HG02798 (cell line): ENCODE data around the gene NCLN.

ENCODE experiments used
- ATAC-seq: cut with Tn5 transposase; IDR thresholded peaks from one replicate; pipeline ENCODE4 v1.9.1; 2021; ENCODE audit warnings: mild to moderate bottlenecking; ENCODE audit not compliant: unreplicated experiment, poor library complexity

The NCLN gene, protein sequence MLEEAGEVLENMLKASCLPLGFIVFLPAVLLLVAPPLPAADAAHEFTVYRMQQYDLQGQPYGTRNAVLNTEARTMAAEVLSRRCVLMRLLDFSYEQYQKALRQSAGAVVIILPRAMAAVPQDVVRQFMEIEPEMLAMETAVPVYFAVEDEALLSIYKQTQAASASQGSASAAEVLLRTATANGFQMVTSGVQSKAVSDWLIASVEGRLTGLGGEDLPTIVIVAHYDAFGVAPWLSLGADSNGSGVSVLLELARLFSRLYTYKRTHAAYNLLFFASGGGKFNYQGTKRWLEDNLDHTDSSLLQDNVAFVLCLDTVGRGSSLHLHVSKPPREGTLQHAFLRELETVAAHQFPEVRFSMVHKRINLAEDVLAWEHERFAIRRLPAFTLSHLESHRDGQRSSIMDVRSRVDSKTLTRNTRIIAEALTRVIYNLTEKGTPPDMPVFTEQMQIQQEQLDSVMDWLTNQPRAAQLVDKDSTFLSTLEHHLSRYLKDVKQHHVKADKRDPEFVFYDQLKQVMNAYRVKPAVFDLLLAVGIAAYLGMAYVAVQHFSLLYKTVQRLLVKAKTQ

DNA sequence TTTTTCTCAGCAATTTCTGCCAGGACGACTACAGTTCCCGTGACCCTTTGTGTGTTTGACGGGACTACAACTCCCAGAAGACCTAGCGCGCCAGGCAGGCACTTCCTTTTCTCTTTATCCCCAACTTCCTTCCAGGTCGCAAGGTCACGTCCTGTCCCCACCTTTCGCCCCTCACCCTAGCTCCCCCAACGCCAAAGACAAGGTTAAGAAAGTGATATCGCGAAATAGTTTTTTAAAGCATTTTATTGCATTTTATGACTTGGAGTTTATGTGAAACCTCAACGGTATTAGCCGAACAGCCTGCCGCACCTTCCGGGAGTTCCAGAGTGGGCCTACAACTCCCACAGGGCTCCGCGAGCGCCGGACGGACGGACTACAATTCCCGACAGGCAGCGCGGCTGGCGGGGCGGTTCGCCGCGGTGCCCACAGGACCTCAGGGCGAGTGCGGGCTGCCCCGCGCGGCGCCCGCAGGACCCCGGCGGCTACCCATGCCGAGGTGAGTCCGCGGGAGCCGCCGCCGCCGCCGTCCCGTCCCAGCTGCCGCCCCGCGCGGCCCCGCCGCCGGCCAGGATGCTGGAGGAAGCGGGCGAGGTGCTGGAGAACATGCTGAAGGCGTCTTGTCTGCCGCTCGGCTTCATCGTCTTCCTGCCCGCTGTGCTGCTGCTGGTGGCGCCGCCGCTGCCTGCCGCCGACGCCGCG lies at the start of gene NCLN:
NCLN (plus strand) TSS at position 470 of the 699 bp plus-strand sequence; CDS start at position 571, 101 bp downstream.
- peak; percentile 84 for ATAC-seq

DNA sequence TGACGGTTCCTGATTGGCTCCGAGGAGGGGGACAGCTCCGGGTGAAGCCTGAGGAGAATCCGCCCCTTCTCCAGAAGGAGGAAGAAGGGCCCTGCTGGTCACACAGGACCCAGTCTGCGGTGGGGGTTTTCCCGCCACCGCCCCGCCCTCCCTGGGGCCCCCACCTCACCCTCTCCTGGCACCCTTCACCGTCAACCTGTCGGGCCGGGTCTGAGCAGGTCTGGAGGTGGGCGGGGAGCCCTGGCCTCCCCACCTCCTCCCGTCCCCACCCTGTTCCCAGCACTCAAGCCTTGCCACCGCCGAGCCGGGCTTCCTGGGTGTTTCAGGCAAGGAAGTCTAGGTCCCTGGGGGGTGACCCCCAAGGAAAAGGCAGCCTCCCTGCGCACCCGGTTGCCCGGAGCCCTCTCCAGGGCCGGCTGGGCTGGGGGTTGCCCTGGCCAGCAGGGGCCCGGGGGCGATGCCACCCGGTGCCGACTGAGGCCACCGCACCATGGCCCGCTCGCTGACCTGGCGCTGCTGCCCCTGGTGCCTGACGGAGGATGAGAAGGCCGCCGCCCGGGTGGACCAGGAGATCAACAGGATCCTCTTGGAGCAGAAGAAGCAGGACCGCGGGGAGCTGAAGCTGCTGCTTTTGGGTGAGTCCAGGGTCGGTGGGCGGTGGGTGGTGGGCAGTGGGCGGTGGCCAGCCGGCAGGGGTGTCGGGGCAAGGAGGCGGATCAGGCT lies 49.6 kb upstream of the NCLN start, which contains the start of gene GNA15:
GNA15 (plus strand) TSS at position 73 of the 723 bp plus-strand sequence; CDS start at position 491, 418 bp downstream.
- ATAC-seq = no peak

DNA sequence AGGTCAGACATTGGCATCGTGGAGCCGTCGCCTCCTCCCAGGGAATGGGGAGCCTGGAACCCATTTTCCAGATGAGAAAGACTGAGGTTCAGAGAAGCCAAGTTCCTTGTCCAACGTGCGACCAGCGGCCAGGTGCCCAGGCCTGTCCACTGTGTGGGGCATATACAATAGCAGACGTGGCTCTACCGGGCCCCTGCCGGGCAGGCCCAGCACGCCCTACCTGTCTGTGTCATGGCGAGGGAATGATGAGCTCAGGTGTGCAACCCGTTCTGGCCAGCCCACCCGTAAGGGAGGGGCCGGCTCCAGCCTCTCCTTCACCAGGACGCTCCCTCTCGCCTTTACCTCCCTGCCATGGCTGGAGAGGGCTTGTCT lies 49.1 kb upstream of the NCLN start:
- ATAC-seq = no peak

DNA sequence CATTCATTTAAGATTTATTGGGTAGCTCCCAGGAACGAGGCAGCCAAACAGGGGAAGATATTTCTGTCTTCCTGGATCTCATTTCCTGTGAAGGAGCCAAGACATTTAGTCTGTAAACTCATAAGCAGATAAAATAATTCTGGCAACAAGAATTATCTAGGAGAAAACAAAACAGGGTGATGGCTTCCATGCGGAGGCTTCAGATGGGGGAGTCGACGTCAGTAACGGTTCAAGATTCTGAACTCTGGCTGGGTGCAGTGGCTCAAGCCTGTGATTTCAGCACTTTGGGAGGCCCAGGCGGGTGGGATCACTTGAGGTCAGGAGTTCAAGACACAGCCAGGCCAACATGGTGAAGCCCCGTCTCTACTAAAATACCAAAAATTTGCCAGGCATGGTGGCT lies 48.6 kb upstream of the NCLN start:
- no peak for ATAC-seq

DNA sequence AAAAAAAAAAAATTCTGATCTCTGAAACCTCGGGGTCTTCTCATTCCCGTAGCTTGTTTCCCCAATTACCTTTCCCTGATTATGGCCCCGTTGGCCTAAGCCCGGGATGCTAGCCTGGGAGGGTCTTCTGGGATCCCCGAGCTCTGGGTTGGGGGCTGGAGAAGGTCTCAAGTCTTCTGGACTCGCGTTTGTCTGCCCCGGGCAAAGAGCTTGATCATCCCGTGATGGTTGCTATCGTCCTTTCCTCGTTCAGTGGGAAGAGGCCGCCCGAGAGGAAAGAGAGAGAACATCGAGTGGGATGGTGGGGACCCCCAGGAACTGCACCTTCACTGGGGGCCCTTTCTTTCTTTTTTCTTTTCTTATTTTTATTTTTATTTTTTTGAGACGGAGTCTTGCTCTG lies 47.5 kb upstream of the NCLN start:
- ATAC-seq = no peak

DNA sequence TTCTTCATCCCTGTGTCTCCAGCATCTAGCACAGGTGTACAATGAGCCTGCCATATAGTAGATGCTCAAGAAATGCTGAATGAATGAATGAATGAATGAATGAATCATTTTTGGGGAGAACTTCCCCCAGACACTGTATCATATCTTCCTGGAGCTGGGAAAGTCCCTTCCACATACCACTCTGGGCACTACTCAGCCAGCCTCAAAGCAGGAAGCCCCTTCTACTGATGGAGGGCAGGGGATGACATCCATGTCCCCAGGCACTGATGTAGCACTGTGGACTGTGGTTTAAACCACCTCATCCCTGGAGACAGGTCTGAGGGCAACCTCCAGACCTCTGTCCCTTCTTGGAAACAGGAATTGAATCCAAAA lies 45.1 kb upstream of the NCLN start:
- no peak for ATAC-seq

DNA sequence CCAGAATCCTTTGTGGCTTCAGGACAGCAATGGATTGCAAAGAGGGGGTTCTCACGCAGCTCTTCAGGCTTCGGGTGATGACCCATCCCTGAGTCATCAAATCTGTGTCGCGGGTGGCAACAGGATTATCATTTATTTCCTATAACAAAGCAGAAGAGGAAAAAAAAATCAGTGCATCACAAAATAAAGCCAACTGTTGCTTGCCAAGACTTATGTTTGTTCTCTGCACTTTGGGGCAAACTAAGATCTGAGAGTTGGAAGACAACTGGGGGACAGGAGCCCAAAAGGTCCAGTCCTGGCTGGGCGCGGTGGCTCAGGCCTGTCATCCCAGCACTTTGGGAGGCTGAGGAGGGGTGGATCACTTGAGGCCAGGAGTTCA lies 43.4 kb upstream of the NCLN start:
- ATAC-seq = no peak

DNA sequence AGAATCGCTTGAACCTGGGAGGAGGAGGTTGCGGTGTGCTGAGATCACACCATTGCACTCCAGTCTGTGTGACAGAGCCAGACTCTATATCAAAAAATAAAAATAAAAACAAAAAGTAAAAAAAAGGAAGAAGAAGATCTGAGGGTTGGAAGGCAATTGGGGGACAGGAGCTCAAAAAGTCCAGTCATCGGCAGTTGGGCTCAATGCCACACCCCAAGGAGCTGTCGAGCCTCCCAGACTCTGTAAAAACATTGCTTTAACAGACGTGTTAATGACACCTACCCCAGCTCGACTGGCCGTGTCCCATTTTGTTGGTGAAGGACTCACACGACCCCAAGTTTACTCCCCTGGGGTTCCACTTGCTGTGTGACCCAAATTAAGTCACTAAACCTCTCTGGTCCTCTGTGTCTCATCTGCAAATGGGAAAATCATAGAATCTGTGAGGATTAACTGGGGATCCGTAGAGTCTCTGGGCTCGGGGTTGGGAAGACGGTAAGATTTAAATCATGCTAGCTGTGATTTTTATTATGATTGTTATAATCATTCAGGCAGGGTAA lies 42.9 kb upstream of the NCLN start:
- no peak for ATAC-seq

DNA sequence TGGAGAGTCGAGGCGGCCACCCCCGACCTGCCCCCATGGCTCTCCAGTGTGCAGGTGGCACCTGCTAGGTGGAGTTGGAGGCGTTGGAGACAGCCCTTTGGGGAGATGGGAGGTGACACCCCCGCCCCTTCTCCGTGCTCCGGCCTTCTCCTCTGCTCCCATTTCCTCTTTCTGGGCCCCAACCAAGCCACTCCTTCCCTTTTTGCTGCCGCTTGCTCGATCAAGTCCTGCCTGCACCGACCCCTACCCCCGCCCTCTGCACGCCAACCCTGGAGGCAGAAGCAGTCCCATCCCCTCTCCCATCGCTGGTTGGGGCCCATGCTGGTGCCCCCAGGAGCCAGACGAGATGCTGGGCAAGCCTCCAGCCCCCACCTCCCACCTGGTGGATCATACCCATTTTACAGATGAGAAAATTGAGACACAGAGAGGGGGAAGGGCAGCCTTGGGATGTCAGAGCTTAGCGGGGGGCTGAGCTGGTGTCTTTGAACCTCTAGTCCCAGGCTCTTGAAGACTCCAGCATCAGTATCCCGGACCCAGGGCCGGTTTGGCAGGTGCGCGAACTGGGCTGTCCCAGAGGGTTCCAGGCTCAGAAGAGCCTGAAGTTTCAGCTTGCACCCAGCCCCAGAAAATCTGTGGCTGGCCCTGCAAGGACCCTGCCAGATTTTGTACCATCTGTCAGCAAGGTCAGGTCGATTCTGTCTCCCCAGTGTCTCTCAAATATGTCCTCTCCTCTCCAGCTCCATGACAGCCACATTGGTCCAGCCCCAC lies 39.6 kb upstream of the NCLN start:
- ATAC-seq = no peak

DNA sequence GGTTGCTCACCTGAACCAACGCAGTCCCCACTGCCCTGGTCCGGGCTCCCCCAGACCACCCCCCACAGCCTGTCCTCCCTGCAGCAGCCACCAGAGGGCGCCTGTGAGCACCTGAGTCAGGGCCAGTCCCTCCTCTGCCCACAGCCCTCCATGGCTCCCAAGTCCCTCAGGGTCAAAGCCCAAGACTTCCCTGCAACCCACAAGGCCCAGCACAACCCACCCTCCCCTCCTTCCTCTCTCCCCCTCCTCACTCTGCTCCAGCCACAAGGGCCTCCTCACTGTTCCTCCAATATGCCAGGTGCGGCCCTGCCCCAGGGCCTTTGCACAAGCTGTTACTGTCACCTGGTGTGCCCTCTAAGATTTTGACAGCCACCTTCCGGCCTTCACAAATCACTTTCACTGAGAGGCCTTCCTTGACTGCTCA lies 39.0 kb upstream of the NCLN start:
- ATAC-seq = no peak

DNA sequence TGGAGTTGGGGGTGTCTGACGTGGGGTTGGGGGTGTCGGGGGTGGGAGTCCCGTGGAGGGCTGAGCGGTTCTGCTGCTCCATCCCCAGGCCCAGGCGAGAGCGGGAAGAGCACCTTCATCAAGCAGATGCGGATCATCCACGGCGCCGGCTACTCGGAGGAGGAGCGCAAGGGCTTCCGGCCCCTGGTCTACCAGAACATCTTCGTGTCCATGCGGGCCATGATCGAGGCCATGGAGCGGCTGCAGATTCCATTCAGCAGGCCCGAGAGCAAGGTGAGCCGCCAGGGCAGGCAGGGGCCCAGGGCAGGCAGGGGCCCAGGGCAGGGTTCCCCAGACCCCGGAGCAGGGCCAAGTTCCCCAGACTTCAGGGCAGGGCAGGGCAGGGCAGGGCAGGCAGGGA lies 37.2 kb upstream of the NCLN start:
- ATAC-seq = no peak

DNA sequence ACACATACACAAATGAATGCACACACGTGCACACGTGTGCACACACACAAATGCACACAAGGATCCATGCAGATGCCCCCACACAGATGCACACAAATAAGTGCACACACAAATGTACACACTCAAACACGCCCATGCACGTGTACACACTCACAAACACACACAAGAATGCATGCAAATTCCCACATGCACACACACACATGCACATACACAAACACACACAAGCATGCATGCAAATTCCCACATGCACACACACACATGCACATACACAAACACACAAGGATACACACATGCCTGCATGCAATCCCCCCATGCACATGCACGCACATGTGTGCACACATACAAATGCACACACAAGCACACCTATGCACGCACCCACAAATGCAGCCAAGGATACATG lies 36.6 kb upstream of the NCLN start:
- no peak for ATAC-seq

DNA sequence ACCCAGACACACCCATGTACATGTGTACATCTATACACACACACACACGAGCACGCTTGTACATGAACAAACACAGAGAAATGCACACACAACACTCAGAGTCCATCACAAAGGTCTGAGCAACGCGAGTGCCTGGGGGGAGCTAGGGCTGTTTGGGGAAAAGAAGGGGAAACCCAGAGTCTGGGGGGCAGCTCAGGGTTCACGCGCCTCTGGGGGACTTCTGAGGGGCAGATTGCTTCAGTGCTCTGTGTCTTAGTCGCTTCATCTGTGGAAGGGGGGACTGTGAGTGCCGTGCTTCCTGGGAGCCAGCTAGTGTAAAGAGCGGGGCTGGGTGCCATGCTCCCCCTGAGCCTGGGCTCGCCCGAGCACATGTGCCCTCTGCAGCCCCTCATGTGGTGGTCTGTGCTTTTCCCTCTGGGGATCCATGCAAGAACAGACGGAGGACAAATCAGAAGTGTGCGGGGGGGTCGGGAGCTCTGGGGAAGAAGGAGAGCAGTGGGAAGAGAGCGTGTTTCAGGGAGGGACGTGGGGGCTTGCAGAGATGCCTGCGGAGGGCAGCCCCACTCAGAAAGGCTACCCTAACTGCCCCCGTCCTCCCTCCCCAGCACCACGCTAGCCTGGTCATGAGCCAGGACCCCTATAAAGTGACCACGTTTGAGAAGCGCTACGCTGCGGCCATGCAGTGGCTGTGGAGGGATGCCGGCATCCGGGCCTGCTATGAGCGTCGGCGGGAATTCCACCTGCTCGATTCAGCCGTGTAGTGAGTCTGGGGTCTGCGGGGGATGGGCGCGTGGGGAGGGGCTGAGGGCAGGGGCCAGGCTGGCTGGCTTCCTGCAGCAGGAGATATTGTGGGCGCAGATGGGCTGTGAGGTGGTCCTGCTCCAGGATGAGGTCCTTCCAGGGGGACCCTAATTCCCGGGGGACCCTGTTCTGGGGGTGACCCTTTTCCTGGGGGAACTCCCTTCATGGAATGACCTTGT lies 35.9 kb upstream of the NCLN start:
- ATAC-seq = no peak

DNA sequence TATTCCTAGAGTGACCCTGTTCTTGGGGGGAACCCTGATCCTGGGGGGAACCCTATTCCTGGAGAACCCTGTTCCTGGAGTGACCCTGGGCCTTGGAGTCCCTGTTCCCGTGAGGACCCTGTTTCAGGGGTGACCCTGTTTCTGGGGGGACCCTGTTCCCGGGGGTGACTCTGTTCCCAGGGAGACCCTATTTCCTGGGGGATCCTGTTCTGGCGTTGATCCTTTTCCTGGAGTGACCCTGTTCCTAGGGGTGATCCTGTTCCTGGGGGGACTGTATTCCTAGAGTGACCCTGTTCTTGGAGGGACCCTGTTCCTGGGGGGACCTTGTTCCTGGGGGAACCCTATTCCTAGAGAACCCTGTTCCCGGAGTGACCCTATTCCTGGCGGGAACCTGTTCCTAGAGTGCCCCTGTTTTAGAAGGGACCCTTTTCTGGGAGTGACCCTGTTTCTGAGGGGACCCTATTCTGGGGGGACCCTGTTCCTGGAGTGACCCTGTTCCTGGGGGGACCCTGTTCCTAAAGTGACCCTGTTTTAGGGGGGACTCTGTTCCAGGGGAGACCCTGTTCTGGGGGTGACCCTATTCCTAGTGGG lies 34.9 kb upstream of the NCLN start:
- ATAC-seq = no peak

DNA sequence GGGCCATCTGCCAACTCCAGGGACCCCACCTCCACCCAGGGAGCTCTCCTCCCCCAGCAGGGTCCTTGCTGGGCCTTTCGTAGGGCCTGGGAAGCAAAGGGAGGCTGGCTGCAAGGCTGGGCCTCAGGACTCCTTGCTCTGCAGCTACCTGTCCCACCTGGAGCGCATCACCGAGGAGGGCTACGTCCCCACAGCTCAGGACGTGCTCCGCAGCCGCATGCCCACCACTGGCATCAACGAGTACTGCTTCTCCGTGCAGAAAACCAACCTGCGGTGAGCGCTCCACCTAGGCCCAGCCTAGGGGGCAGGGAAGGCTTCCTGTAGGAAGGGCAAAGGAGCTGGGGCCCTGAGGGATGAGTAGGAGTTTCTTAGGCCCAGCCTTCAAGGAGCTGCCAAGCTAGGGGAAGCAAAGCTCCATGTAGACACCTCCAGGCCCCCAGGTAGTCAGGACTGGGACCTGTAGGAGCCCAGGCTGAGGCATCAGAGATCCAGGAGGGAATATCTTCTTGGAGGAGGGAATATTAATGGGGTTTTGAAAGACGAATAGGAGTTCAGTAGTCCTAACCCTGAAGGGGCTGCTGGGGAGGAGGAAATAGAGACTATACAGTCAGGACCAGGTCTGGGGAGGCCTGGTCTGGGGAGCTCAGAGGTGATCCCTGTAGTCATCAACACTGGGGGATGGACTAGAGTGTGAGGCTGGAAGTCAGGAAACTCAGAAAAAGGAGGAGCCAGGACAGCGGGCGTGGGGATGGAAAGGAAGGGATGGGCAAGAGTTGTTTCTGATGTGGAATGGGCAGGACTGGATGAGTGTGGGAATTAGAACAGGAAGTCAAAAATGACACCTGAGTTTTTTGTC lies 33.9 kb upstream of the NCLN start:
- ATAC-seq = no peak

DNA sequence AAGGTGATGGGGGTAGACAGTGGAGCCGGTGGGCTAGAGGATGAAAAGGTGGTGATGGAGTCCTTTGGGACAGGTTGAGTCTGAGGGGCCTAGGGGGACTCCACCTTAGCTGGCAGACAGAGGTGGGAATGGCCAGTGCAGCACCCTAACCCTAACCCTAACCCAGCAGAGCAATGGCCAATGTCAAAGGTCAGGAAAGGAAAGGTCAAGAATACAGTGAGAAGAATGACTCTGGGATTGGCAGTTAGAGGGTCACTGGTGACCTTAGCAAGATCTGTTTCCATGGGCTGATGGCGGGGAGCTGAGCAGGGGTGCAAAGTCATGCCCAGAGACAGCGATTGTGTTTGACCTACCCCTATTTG lies 33.3 kb upstream of the NCLN start:
- no peak for ATAC-seq
